Measurements from ENCODE around the gene LRIG1.

LRIG1 gene

DNA sequence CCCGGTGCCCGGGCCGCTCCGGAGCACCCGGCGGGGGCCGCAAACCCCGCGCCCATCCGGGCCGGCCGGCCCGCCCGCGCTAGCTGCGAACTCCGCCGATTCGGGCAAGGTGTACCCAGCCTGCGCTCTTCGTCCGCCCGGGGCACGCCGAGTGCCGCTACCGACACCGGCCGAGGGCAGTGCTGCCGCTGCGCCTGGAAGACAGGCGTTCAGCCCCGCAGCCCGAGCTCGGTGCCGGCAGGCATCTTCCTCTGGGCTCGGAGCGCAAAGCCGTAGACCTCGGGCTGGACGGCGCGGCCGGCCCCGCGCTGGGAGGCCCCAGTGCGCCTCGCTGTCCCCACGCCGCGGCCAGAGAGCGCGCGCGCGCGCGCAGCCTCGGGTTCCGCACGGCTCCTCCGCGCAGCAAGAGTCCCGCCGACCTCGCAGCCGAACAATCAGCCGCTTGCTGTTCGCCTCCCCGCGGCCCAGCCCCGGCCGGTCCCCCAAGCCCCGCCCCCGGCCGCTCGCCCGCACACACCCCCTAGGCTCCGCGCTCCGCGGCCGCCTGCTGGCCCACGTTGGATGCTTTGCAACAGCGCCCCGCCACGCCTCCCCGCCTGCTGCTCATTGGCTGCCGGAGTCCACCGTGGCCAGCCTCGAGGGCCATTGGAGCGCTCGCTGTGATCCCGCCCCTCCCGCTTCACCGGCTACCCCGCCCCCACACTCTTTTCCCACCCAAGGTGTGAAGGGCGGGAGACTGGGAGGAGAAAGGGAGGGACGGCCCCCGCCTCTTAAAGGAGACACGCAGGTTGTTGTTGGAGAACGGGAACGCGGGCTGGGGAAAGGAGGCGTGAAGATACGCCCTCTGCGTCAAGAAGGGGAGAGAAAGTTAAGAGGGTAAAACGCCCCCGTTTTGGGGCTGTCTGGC, at the start of gene LRIG1:
TSS of gene LRIG1 (minus strand) at position 447 of the 907 bp plus-strand sequence. CDS start 615 bp downstream, outside the sequence.
- no peaks in the 10 kb centered on the region; the same call in 1 of the 2 replicates for H3K27me3 ChIP-seq (ENCODE audit: control insufficient read depth, insufficient read depth, low read length)
- WGBS (ENCODE audit: insufficient coverage, insufficient read length) = no CpG with 5 or more reads among the region's 109 CpGs

DNA sequence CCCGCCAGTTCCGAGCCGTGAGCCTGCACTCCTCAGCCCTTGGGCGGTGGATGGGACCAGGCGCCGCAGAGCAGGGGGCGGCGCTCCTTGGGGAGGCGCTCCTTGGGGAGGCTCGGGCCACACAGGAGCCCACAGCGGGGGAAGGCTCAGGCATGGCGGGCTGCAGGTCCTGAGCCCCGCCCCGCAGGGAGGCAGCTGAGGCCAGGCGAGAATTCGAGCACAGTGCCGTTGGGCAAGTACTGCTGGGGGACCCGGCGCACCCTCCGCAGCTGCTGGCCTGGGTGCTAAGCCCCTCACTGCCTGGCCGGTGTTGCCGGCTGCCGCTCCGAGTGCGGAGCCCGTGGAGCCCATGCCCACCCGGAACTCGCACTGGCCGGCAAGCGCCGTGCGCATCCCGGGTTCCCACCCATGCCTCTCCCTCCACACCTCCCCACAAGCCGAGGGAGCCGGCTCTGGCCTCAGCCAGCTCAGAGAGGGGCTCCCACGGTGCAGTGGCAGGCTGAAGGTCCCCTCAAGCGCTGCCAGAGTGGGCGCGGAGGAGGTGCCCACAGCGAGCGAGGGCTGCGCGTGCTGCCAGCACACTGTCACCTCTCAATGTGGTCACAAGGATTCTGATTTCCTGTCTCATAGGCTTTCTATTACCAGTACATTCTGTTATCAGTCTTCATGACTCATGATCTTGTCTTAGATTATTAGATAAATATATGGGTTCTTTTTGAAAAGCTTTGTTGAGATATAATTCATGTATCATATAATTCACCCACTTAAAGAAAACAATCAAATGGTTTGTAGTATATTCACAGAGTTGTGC, 44.0 kb upstream of the LRIG1 start:
- H3K9me3 ChIP-seq (ENCODE audit: control insufficient read depth, insufficient read depth, low read length) = no peaks in the 10 kb centered on the region
- no peak for DNase-seq (ENCODE audit: low read depth, low spot score)
- H3K4me1 ChIP-seq (ENCODE audit: control insufficient read depth, insufficient read depth, low read length) = no peaks in the 10 kb centered on the region
- no peaks in the 10 kb centered on the region for H3K36me3 ChIP-seq (ENCODE audit: control insufficient read depth, insufficient read depth, low read length)
- H3K4me3 ChIP-seq (ENCODE audit: low read length) = no peak overlapping the region
- H3K27ac ChIP-seq (ENCODE audit: low read length) = no peak overlapping the region
- no CpG with 5 or more reads among the region's 43 CpGs for whole genome bisulfite sequencing (ENCODE audit: insufficient coverage, insufficient read length)
- H3K27me3 ChIP-seq (ENCODE audit: control insufficient read depth, insufficient read depth, low read length) = no peaks in the 10 kb centered on the region

More for the DNA sequence above, at the start of gene LRIG1:
- no peaks in the 10 kb centered on the region for H3K36me3 ChIP-seq (ENCODE audit: control insufficient read depth, insufficient read depth, low read length)
- peaks cover 1% of the 10 kb centered on the region; the same call in 1 of the 2 replicates for H3K4me1 ChIP-seq (ENCODE audit: control insufficient read depth, insufficient read depth, low read length)
- no peaks in the 10 kb centered on the region for H3K9me3 ChIP-seq (ENCODE audit: control insufficient read depth, insufficient read depth, low read length)
- H3K4me3 ChIP-seq (ENCODE audit: low read length) = peak within 1 kb of the TSS; percentile 93
- peak; percentile 94 for DNase-seq (ENCODE audit: low read depth, low spot score)
- no peak within 1 kb of the TSS for H3K27ac ChIP-seq (ENCODE audit: low read length)

DNA sequence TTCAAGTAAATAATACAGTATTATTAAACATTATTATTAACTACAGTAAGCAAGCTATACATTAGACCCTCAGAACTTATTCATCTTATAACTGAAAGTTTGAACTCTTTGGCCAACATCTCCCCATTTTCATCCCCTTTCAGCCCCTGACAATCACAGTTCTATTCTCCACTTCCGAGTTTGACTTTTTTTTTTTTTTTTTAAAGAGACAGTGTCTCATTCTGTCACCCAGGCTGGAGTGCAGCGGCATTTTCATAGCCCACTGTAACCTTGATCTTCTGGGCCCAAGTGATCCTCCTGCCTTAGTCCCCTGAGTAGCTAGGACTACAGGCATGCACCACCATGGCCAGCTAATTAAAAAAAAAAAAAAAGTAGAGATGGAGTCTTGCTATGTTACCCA, 41.3 kb upstream of the LRIG1 start:
- Histone ChIP-seq H3K4me3 (ENCODE audit: low read length) (no peak overlapping the region), H3K27ac (ENCODE audit: low read length) (no peak overlapping the region), H3K4me1 (ENCODE audit: control insufficient read depth, insufficient read depth, low read length) (no peaks in the 10 kb centered on the region), H3K36me3 (ENCODE audit: control insufficient read depth, insufficient read depth, low read length) (no peaks in the 10 kb centered on the region), H3K9me3 (ENCODE audit: control insufficient read depth, insufficient read depth, low read length) (no peaks in the 10 kb centered on the region), H3K27me3 (ENCODE audit: control insufficient read depth, insufficient read depth, low read length) (no peaks in the 10 kb centered on the region)
- no CpG with 5 or more reads among the region's 2 CpGs for WGBS (ENCODE audit: insufficient coverage, insufficient read length)
- DNase-seq (ENCODE audit: low read depth, low spot score) = no peak

DNA sequence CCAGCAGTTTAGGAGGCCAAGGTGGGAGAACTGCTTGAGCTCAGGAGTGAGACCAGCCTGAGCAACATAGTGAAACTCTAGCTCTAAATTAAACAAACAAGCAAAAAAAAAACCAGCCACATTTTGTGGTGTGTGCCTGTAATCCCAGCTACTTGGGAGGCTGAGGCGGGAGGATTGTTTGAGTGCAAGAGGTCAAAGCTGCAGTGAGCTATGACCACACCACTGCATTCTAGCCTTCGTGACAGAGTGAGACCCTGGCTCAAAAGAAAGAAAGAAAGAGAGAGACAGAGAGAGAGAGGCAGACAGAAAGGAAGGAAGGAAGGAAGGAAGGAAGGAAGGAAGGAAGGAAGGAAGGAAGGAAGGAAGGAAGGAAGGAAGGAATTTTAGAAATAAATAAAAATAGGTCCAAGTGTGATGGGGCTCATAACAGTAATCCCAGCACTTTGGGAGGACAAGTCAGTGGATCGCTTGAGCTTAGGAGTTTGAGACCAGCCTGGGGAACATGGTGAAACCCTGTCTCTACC, 38.7 kb upstream of the LRIG1 start:
- Histone ChIP-seq H3K9me3 (ENCODE audit: control insufficient read depth, insufficient read depth, low read length) (no peaks in the 10 kb centered on the region), H3K4me3 (ENCODE audit: low read length) (no peak overlapping the region), H3K36me3 (ENCODE audit: control insufficient read depth, insufficient read depth, low read length) (no peaks in the 10 kb centered on the region), H3K27me3 (ENCODE audit: control insufficient read depth, insufficient read depth, low read length) (no peaks in the 10 kb centered on the region), H3K4me1 (ENCODE audit: control insufficient read depth, insufficient read depth, low read length) (no peaks in the 10 kb centered on the region), H3K27ac (ENCODE audit: low read length) (no peak overlapping the region)
- no CpG with 5 or more reads among the region's 3 CpGs for WGBS (ENCODE audit: insufficient coverage, insufficient read length)
- no peak for DNase-seq (ENCODE audit: low read depth, low spot score)

DNA sequence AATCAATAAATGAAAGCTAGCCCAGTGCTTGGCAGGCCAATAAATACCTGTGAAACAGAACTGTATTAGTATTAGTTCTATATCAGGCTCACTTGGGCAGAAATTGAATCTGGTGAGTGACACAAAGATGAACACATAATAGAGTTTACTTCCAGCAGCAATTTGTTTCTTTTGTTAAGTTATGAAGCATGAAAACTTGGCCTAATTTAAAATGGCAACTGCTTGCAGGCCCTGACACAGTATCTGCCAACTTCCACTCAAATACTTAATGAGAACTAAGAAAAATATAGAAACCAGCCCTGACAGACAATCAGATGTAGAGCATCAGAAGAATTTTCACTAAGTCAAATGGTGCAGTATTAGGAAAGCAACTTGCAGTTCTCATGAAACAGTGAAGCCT, 37.6 kb upstream of the LRIG1 start:
- Histone ChIP-seq H3K36me3 (ENCODE audit: control insufficient read depth, insufficient read depth, low read length) (no peaks in the 10 kb centered on the region), H3K4me1 (ENCODE audit: control insufficient read depth, insufficient read depth, low read length) (no peaks in the 10 kb centered on the region), H3K9me3 (ENCODE audit: control insufficient read depth, insufficient read depth, low read length) (no peaks in the 10 kb centered on the region), H3K4me3 (ENCODE audit: low read length) (no peak overlapping the region), H3K27me3 (ENCODE audit: control insufficient read depth, insufficient read depth, low read length) (no peaks in the 10 kb centered on the region), H3K27ac (ENCODE audit: low read length) (no peak overlapping the region)
- DNase-seq (ENCODE audit: low read depth, low spot score) = no peak

GRCh38 chr3:66537735-66538134, 36.9 kb upstream of the LRIG1 start:
- no peak overlapping the region for H3K27ac ChIP-seq (ENCODE audit: low read length)
- no peaks in the 10 kb centered on the region for H3K36me3 ChIP-seq (ENCODE audit: control insufficient read depth, insufficient read depth, low read length)

GRCh38 chr3:66536791-66537190, 36.0 kb upstream of the LRIG1 start:
- Histone ChIP-seq H3K27ac (ENCODE audit: low read length) (no peak overlapping the region), H3K4me3 (ENCODE audit: low read length) (no peak overlapping the region), H3K36me3 (ENCODE audit: control insufficient read depth, insufficient read depth, low read length) (no peaks in the 10 kb centered on the region), H3K9me3 (ENCODE audit: control insufficient read depth, insufficient read depth, low read length) (no peaks in the 10 kb centered on the region), H3K27me3 (ENCODE audit: control insufficient read depth, insufficient read depth, low read length) (no peaks in the 10 kb centered on the region), H3K4me1 (ENCODE audit: control insufficient read depth, insufficient read depth, low read length) (no peaks in the 10 kb centered on the region)
- no peak for DNase-seq (ENCODE audit: low read depth, low spot score)
- no CpG with 5 or more reads among the region's 2 CpGs for WGBS (ENCODE audit: insufficient coverage, insufficient read length)

More at GRCh38 chr3:66537735-66538134, 36.9 kb upstream of the LRIG1 start:
- no CpG with 5 or more reads among the region's 7 CpGs for WGBS (ENCODE audit: insufficient coverage, insufficient read length)
- no peak overlapping the region for H3K4me3 ChIP-seq (ENCODE audit: low read length)
- no peaks in the 10 kb centered on the region for H3K4me1 ChIP-seq (ENCODE audit: control insufficient read depth, insufficient read depth, low read length)
- no peaks in the 10 kb centered on the region for H3K9me3 ChIP-seq (ENCODE audit: control insufficient read depth, insufficient read depth, low read length)
- no peak for DNase-seq (ENCODE audit: low read depth, low spot score)
- H3K27me3 ChIP-seq (ENCODE audit: control insufficient read depth, insufficient read depth, low read length) = no peaks in the 10 kb centered on the region

- Histone ChIP-seq H3K9me3 (ENCODE audit: control insufficient read depth, insufficient read depth, low read length) (no peaks in the 10 kb centered on the region), H3K27ac (ENCODE audit: low read length) (no peak overlapping the region), H3K4me1 (ENCODE audit: control insufficient read depth, insufficient read depth, low read length) (no peaks in the 10 kb centered on the region), H3K27me3 (ENCODE audit: control insufficient read depth, insufficient read depth, low read length) (no peaks in the 10 kb centered on the region), H3K36me3 (ENCODE audit: control insufficient read depth, insufficient read depth, low read length) (no peaks in the 10 kb centered on the region), H3K4me3 (ENCODE audit: low read length) (no peak overlapping the region)
- no CpG with 5 or more reads among the region's 6 CpGs for WGBS (ENCODE audit: insufficient coverage, insufficient read length)
- no peak for DNase-seq (ENCODE audit: low read depth, low spot score)
Observed at GRCh38 chr3:66534304-66534845, 33.6 kb upstream of the LRIG1 start.

DNA sequence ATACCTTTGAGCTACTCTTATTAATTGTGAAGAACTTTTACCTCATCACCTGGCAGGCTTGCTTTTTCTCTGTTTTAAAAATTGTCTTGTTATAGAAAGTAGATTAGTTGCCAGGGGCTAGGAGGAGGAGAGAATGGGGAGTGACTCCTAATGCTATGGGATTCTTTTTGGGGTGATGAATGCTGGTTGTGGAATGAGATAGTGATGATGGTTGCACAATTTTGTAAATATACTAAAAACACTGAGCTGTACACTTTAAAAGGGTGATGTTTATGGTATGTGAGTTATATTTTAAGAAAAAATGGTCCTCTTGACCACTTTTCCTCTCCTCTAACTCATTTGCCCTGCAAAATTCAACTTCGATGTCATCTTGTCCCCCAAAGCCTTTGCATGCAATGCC, 31.8 kb upstream of the LRIG1 start:
- no peak overlapping the region for H3K27ac ChIP-seq (ENCODE audit: low read length)
- no peak overlapping the region for H3K4me3 ChIP-seq (ENCODE audit: low read length)
- H3K4me1 ChIP-seq (ENCODE audit: control insufficient read depth, insufficient read depth, low read length) = no peaks in the 10 kb centered on the region
- WGBS (ENCODE audit: insufficient coverage, insufficient read length) = no CpG with 5 or more reads among the region's 1 CpG
- no peaks in the 10 kb centered on the region for H3K9me3 ChIP-seq (ENCODE audit: control insufficient read depth, insufficient read depth, low read length)
- no peak for DNase-seq (ENCODE audit: low read depth, low spot score)
- no peaks in the 10 kb centered on the region for H3K27me3 ChIP-seq (ENCODE audit: control insufficient read depth, insufficient read depth, low read length)
- no peaks in the 10 kb centered on the region for H3K36me3 ChIP-seq (ENCODE audit: control insufficient read depth, insufficient read depth, low read length)

DNA sequence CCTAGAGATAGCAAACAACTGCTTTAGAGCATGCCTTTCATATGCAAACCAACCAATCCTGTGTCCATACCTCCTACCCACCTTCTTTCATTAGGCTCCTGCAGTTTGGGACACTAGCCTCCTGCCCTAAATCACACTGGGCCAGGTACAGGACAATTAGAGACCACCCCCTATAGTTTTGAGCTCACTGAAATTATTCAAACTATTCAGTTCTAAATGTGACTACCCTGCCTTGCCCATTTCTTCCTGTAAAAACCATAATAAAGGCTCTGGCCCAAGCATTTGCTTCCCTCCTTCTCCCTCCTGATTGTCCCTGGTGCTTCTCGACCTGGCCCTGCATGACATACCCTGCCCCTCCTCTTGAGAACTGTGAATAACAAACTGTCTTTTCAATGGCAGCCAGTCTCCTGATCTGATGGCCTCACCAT, 31.4 kb upstream of the LRIG1 start:
- peak; percentile 90 for DNase-seq (ENCODE audit: low read depth, low spot score)
- WGBS (ENCODE audit: insufficient coverage, insufficient read length) = no CpG with 5 or more reads among the region's 1 CpG
- Histone ChIP-seq H3K27ac (ENCODE audit: low read length) (no peak overlapping the region), H3K36me3 (ENCODE audit: control insufficient read depth, insufficient read depth, low read length) (no peaks in the 10 kb centered on the region), H3K27me3 (ENCODE audit: control insufficient read depth, insufficient read depth, low read length) (no peaks in the 10 kb centered on the region), H3K9me3 (ENCODE audit: control insufficient read depth, insufficient read depth, low read length) (no peaks in the 10 kb centered on the region), H3K4me3 (ENCODE audit: low read length) (no peak overlapping the region), H3K4me1 (ENCODE audit: control insufficient read depth, insufficient read depth, low read length) (no peaks in the 10 kb centered on the region)

All from iPS DF 6.9 (cell line).